Activated T-cell treated with anti-CD3 and anti-CD28 coated beads, Interleukin-2, amount 50 U/mL, for 24 hours (primary cell): Measurements from ENCODE around the gene SIL1.
A peak's percentile ranks its signal among the peaks of the same experiment; 100 is the strongest.
"Not testable (repeated sequence)": the region's sequence is repeated elsewhere in the genome, so short reads cannot be mapped to it uniquely, and the experiment has no call there.

Experiments
- DNase-seq: peaks from one replicate; pipeline ENCODE4 v3.0.0-alpha.2; 2020
- H3K27ac Mint-ChIP-seq: 2 replicates; pipeline ENCODE4 v1.8.0; 2020; ENCODE audit warnings: mild to moderate bottlenecking, mixed read lengths
- H3K27me3 Mint-ChIP-seq: 2 replicates; pipeline ENCODE4 v1.8.0; 2020; ENCODE audit warnings: mixed read lengths
- H3K36me3 Mint-ChIP-seq: 2 replicates; pipeline ENCODE4 v1.8.0; 2020; ENCODE audit warnings: low read depth, mixed read lengths
- H3K4me1 Mint-ChIP-seq: 2 replicates; pipeline ENCODE4 v1.8.0; 2020; ENCODE audit warnings: low read depth, mixed read lengths
- H3K4me3 Mint-ChIP-seq: 2 replicates; pipeline ENCODE4 v1.8.0; 2020; ENCODE audit warnings: mild to moderate bottlenecking, moderate library complexity, mixed read lengths
- H3K9me3 Mint-ChIP-seq: 2 replicates; pipeline ENCODE4 v1.8.0; 2020; ENCODE audit warnings: mixed read lengths

SIL1 gene

DNA sequence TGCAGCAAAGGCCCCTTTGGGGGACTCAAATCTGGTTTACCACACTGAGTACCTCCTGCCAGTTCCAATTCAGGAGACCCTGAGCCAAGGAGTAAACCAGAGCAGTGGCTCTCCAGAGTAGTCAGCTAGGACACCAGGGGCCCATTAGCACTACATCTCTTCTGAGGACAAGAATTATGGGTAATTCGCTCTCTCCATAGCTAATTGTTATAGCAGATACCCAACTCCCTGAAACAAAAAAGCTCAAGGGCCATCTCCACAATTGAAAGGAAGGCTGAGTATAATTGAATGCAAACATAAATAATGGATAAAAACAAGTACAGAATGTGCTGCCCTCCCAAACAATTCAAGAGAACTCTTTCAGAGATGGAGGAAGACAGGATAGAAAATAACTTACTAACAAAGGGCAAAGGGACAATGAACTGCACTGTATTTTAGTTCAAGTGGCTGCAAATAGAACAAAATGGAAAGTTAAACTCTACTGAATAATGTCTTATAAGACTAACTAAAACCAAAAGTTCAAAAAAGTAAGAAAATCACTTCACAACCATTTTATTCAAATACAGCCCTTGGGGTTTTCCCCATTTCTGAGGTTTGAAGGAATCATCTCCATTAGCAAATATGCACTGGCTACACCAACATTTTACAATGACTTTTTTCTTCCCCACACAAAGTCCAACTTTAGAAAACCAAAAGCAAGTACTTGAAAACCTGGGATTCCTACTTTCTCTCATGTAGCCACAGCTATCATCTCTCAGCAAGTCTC lies 118.8 kb downstream of the SIL1 start:
- Mint-ChIP-seq H3K27ac (no peak overlapping the region), H3K27me3 (no peaks in the 10 kb centered on the region), H3K4me3 (no peak overlapping the region), H3K36me3 (no peaks in the 10 kb centered on the region), H3K4me1 (peaks cover 7% of the 10 kb centered on the region), H3K9me3 (no peaks in the 10 kb centered on the region)
- DNase-seq = no peak

- no peaks in the 10 kb centered on the region for H3K9me3 Mint-ChIP-seq
- peaks cover 7% of the 10 kb centered on the region for H3K4me1 Mint-ChIP-seq
- no peak overlapping the region for H3K4me3 Mint-ChIP-seq
- no peak for DNase-seq
- H3K36me3 Mint-ChIP-seq = no peaks in the 10 kb centered on the region
- H3K27me3 Mint-ChIP-seq = no peaks in the 10 kb centered on the region
- H3K27ac Mint-ChIP-seq = no peak overlapping the region
These were observed 119.8 kb downstream of the SIL1 start for GRCh38 chr5:139078345-139078744.

DNA sequence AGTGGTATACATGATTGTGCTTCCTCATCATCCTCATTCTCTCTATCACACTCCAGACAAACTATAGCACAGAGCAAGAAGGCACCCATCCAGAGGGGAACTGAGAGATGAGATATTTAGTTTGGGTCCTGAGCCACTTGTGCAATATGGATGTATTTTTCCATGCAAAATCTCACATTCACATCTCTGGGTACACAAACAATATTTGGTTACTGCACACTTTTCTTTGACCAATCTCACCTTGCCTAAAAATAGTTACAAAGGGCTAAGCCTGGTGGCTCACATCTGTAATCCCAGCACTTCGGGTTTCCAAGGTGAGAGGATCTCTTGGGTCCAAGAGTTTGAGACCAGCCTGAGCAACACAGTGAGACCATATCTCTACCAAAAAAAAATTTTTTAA lies 120.3 kb downstream of the SIL1 start:
- no peak overlapping the region for H3K27ac Mint-ChIP-seq
- peaks cover 7% of the 10 kb centered on the region for H3K4me1 Mint-ChIP-seq
- no peak for DNase-seq
- H3K9me3 Mint-ChIP-seq = no peaks in the 10 kb centered on the region
- H3K36me3 Mint-ChIP-seq = no peaks in the 10 kb centered on the region
- H3K27me3 Mint-ChIP-seq = no peaks in the 10 kb centered on the region
- H3K4me3 Mint-ChIP-seq = no peak overlapping the region

- Mint-ChIP-seq H3K9me3 (no peaks in the 10 kb centered on the region), H3K27ac (no peak overlapping the region), H3K27me3 (no peaks in the 10 kb centered on the region), H3K36me3 (no peaks in the 10 kb centered on the region), H3K4me3 (no peak overlapping the region), H3K4me1 (peaks cover 7% of the 10 kb centered on the region)
- no peak for DNase-seq
These were observed 122.1 kb downstream of the SIL1 start for GRCh38 chr5:139076111-139076510.

- no peaks in the 10 kb centered on the region for H3K27me3 Mint-ChIP-seq
- H3K36me3 Mint-ChIP-seq = no peaks in the 10 kb centered on the region
- H3K9me3 Mint-ChIP-seq = no peaks in the 10 kb centered on the region
- H3K4me1 Mint-ChIP-seq = peaks cover 7% of the 10 kb centered on the region
- H3K27ac Mint-ChIP-seq = no peak overlapping the region
- H3K4me3 Mint-ChIP-seq = no peak overlapping the region
- no peak for DNase-seq
These were observed 122.8 kb downstream of the SIL1 start for GRCh38 chr5:139075066-139076050.

DNA sequence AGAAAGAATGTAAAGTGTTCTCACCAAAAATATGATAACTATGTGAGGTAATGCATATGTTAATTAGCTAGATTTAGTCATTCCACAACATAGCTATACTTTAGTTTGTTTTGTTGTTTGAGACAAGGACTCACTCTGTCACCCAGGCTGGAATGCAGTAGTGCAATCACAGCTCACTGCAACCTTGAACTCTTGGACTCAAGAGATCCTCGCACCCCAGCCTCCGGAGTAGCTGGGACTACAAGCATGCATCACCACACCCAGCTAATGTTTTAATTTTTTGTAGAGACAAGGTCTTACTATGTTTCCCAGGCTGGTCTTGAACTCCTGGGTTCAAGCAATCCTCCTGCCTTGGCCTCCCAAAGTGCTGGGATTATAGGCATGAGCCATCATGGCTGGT lies 124.2 kb downstream of the SIL1 start:
- H3K27me3 Mint-ChIP-seq, H3K4me3 Mint-ChIP-seq, H3K9me3 Mint-ChIP-seq, H3K36me3 Mint-ChIP-seq, H3K4me1 Mint-ChIP-seq, H3K27ac Mint-ChIP-seq, DNase-seq: not testable (repeated sequence)

DNA sequence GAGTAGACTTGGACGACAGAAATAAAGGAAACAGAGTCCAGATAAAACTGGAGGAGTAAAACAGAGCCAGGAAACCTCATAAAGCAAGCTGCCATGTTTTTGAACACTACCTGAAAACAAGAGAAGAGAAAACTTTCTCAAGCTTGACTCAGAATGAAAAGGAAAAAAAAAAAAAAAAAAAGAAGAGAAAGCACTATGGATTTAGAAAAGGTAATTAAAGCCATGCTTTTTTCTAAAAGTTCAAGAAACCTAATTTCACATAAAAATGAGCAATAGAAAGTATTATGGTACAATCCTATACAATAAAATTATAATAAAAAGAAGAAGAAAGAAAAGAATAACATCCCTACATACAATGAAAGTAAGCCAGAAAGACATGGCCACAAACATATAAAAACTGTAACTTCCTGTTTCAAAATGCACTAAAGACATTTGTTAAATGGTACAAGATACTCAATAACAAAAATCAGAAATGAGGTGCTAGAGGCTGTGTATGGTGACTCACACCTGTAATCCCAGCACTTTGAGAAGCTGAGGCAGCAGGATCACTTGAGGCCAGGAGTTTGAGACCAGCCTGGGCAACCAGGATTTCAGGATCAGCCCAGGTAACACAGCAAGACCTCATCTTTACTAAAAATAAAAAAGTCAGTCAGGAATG lies 129.5 kb downstream of the SIL1 start:
- peaks cover 13% of the 10 kb centered on the region for H3K4me1 Mint-ChIP-seq
- no peak overlapping the region for H3K4me3 Mint-ChIP-seq
- H3K27me3 Mint-ChIP-seq = no peaks in the 10 kb centered on the region
- H3K36me3 Mint-ChIP-seq = no peaks in the 10 kb centered on the region
- no peaks in the 10 kb centered on the region for H3K9me3 Mint-ChIP-seq
- peak overlapping the region; percentile 38 for H3K27ac Mint-ChIP-seq
- no peak for DNase-seq

DNA sequence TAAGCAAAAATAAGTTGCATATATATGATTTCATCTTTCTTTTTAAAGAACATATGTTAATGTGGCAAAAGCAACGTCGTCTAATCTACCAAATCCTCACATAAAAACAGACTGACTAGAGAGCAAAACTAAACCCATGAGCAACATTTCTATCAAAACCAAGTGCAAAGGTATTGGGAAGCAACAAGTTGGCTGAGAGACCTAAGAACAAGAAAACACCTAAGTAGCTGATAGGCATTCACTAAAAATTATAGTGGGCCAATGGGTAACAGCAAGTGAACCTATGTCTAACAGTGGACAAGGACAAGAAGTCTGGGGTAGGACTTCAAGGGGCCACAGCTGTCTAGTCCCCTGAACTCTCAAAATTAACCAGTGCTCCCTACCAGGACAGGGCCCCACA lies 130.1 kb downstream of the SIL1 start:
- H3K4me3 Mint-ChIP-seq = no peak overlapping the region
- H3K9me3 Mint-ChIP-seq = no peaks in the 10 kb centered on the region
- no peaks in the 10 kb centered on the region for H3K36me3 Mint-ChIP-seq
- DNase-seq = no peak
- H3K4me1 Mint-ChIP-seq = peaks cover 13% of the 10 kb centered on the region
- peak overlapping the region; percentile 38 for H3K27ac Mint-ChIP-seq
- no peaks in the 10 kb centered on the region for H3K27me3 Mint-ChIP-seq

GRCh38 chr5:139065306-139065705 lies 132.9 kb downstream of the SIL1 start:
- peaks cover 13% of the 10 kb centered on the region for H3K4me1 Mint-ChIP-seq
- H3K27ac Mint-ChIP-seq = no peak overlapping the region
- no peaks in the 10 kb centered on the region for H3K9me3 Mint-ChIP-seq
- no peak overlapping the region for H3K4me3 Mint-ChIP-seq
- no peaks in the 10 kb centered on the region for H3K27me3 Mint-ChIP-seq
- DNase-seq = no peak
- no peaks in the 10 kb centered on the region for H3K36me3 Mint-ChIP-seq

DNA sequence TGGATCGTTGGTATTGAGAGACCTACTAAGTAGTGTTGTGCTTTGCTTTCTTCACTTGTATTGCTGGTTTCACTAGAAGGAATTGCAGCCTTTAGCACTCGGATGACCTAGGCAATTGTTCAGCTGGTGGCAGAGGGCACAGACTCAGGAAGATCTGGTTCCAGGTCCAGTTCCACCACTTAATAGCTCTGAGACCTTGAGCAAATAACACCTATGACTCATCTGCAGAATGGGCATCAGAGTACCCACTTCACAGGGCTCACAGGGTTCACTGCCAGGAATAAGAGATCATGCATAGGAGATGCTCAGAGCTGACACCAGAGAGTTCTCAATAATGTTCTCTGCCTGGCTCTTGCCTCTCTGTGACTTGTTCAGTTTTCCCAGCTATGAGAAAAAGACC lies 133.6 kb downstream of the SIL1 start:
- Mint-ChIP-seq H3K9me3 (no peaks in the 10 kb centered on the region), H3K4me1 (peaks cover 13% of the 10 kb centered on the region), H3K4me3 (no peak overlapping the region), H3K27ac (no peak overlapping the region), H3K27me3 (no peaks in the 10 kb centered on the region), H3K36me3 (no peaks in the 10 kb centered on the region)
- DNase-seq = no peak

DNA sequence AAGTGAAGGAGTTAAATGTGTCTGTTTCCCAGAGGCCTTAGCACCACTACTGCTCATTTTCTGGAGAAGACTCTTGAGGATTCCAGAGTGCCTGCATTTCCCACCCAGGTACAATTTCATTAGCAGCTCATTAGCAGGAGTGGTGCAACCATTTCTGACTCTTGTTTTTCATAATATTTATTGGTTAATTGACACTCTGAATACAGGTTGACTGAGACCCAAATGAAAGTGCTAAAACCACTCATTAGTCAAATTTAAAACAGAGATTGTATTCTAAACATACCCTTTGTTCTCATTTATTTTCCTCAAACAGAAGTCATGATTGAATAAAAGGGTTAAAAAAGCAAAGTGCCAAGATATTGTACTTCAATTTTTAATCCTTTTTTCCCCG lies 134.5 kb downstream of the SIL1 start:
- no peak for DNase-seq
- Mint-ChIP-seq H3K9me3 (no peaks in the 10 kb centered on the region), H3K4me3 (no peak overlapping the region), H3K4me1 (peaks cover 10% of the 10 kb centered on the region), H3K27ac (no peak overlapping the region), H3K27me3 (no peaks in the 10 kb centered on the region), H3K36me3 (no peaks in the 10 kb centered on the region)

GRCh38 chr5:139062910-139063663 lies 135.1 kb downstream of the SIL1 start:
- no peaks in the 10 kb centered on the region for H3K27me3 Mint-ChIP-seq
- no peak overlapping the region for H3K27ac Mint-ChIP-seq
- H3K4me3 Mint-ChIP-seq = no peak overlapping the region
- no peak for DNase-seq
- peaks cover 4% of the 10 kb centered on the region for H3K4me1 Mint-ChIP-seq
- H3K36me3 Mint-ChIP-seq = no peaks in the 10 kb centered on the region
- no peaks in the 10 kb centered on the region for H3K9me3 Mint-ChIP-seq

- no peaks in the 10 kb centered on the region for H3K36me3 Mint-ChIP-seq
- H3K27ac Mint-ChIP-seq = no peak overlapping the region
- no peak for DNase-seq
- H3K4me1 Mint-ChIP-seq = no peaks in the 10 kb centered on the region
- H3K4me3 Mint-ChIP-seq = no peak overlapping the region
- no peaks in the 10 kb centered on the region for H3K9me3 Mint-ChIP-seq
- H3K27me3 Mint-ChIP-seq = no peaks in the 10 kb centered on the region
These were observed 136.3 kb downstream of the SIL1 start for GRCh38 chr5:139061856-139062255.

DNA sequence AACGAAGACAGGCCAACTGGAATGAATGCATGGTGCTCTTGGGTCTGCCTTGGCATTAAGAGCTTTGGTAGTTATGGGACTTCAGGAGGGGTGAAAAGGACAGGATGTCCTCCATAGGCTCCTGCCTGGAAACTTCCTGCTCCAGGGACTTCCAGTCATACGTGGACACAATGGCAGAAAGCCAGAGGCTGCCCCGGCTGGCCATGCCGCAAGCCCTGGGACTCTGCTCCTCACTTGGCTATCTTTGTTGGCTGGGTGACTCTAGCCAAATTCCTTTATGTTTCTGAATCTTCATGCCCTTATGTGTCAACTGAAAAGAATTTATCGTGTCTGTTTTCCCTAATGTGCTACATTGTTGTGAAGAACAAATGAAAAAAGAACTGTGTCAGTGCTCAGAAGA lies 136.9 kb downstream of the SIL1 start:
- no peaks in the 10 kb centered on the region for H3K27me3 Mint-ChIP-seq
- no peak overlapping the region for H3K4me3 Mint-ChIP-seq
- H3K36me3 Mint-ChIP-seq = no peaks in the 10 kb centered on the region
- H3K27ac Mint-ChIP-seq = no peak overlapping the region
- H3K4me1 Mint-ChIP-seq = no peaks in the 10 kb centered on the region
- DNase-seq = no peak
- H3K9me3 Mint-ChIP-seq = no peaks in the 10 kb centered on the region
